Mammary epithelial cell (primary cell): Measurements from ENCODE around the gene HSD17B12.

Experiments used
- EZH2 ChIP-seq: IDR thresholded peaks from 2 replicates; pipeline ENCODE4 v1.6.1; 2012; ENCODE audit warnings: low read length, inconsistent platforms, borderline replicate concordance
- TF ChIP-seq, protein P1 (sequence below), 2 donors: IDR thresholded peaks in 1 of 2; conservative IDR thresholded peaks in 1 of 2; 2 replicates each; pipeline ENCODE4 v1.5.1; 2011 to 2012; ENCODE audit warnings: inconsistent platforms in 2 of 2, low read length in 2 of 2, mild to moderate bottlenecking in 2 of 2, control low read depth in 1 of 2, low read depth in 1 of 2; ENCODE audit not compliant: insufficient read depth in 1 of 2; ENCODE audit errors: extremely low read depth in 1 of 2

DNA sequence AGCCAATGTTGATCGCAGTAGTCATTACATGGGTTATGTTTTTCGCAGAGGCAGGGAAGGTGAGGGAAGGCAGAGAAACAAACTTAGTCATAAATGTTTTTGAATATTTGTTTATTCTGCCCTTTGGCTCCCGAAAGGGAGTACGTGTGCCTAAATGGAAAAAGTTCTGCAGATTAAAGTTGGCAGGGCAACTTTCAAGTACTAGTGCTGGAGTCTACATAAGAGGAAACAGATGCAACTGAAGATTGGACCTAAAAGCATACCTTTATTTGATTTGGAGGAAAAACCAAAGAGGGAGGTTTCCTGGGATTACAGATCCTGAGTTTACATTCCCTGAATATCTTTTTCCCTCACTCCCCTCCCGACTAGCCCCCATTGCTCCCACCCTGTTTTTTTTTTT is 5.7 kb downstream of the HSD17B12 start:
- TF ChIP-seq, protein P1, sequence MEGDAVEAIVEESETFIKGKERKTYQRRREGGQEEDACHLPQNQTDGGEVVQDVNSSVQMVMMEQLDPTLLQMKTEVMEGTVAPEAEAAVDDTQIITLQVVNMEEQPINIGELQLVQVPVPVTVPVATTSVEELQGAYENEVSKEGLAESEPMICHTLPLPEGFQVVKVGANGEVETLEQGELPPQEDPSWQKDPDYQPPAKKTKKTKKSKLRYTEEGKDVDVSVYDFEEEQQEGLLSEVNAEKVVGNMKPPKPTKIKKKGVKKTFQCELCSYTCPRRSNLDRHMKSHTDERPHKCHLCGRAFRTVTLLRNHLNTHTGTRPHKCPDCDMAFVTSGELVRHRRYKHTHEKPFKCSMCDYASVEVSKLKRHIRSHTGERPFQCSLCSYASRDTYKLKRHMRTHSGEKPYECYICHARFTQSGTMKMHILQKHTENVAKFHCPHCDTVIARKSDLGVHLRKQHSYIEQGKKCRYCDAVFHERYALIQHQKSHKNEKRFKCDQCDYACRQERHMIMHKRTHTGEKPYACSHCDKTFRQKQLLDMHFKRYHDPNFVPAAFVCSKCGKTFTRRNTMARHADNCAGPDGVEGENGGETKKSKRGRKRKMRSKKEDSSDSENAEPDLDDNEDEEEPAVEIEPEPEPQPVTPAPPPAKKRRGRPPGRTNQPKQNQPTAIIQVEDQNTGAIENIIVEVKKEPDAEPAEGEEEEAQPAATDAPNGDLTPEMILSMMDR (conservative IDR thresholded peaks at IDR 0.05 in 1 of 2, IDR thresholded peaks at IDR 0.05 in 1 of 2; ENCODE audit: extremely low read depth in 1 of 2, insufficient read depth in 1 of 2, low read depth in 1 of 2, low read length in 2 of 2), result no peak
- TF ChIP-seq EZH2, result no peak
